ENCODE data around the gene RAB11FIP4. TPM values are rescaled to one million over a fixed set of nuclear protein-coding genes. Genes with fewer than 3 reads are reported as not detected.

RAB11FIP4 gene
- total and polyA plus RNA-seq, 2 donors (not counting 1 experiment from before 2014, with no cell fraction given): 17.0 to 70.5 TPM

- H3K4me3 ChIP-seq (ENCODE audit: control extremely low read depth in 1 of 5, extremely low read depth in 1 of 5, insufficient read depth in 1 of 5, low read depth in 2 of 5, low read length in 4 of 5): no peak overlapping the region
- Mint-ChIP-seq H3K27ac (no peak overlapping the region), H3K9me3 (ENCODE audit: insufficient read depth) (no peaks in the 10 kb centered on the region), H3K4me1 (no peaks in the 10 kb centered on the region), H3K27me3 (no peaks in the 10 kb centered on the region), H3K4me3 (no peak overlapping the region)
- H3K4me2 ChIP-seq (replicated peaks; ENCODE audit: low read depth, low read length, poor library complexity, severe bottlenecking): no peak overlapping the region
- TF ChIP-seq, protein P1, sequence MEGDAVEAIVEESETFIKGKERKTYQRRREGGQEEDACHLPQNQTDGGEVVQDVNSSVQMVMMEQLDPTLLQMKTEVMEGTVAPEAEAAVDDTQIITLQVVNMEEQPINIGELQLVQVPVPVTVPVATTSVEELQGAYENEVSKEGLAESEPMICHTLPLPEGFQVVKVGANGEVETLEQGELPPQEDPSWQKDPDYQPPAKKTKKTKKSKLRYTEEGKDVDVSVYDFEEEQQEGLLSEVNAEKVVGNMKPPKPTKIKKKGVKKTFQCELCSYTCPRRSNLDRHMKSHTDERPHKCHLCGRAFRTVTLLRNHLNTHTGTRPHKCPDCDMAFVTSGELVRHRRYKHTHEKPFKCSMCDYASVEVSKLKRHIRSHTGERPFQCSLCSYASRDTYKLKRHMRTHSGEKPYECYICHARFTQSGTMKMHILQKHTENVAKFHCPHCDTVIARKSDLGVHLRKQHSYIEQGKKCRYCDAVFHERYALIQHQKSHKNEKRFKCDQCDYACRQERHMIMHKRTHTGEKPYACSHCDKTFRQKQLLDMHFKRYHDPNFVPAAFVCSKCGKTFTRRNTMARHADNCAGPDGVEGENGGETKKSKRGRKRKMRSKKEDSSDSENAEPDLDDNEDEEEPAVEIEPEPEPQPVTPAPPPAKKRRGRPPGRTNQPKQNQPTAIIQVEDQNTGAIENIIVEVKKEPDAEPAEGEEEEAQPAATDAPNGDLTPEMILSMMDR (IDR thresholded peaks at IDR 0.05): no peak
- no peak for TF ChIP-seq EZH2 (IDR thresholded peaks at IDR 0.05; ENCODE audit: borderline replicate concordance, insufficient read depth, low read depth, low read length, poor library complexity, severe bottlenecking)
- no peaks in the 10 kb centered on the region for H3K27me3 ChIP-seq (replicated peaks in 1 of 4; ENCODE audit: control extremely low read depth in 1 of 4, control insufficient read depth in 3 of 4, insufficient read depth in 4 of 4, low read length in 3 of 4)
- H3K36me3 ChIP-seq (replicated peaks in 1 of 2; ENCODE audit: control extremely low read depth in 1 of 2, control insufficient read depth in 1 of 2, extremely low read depth in 1 of 2, insufficient read depth in 2 of 2, low read length in 1 of 2): peaks cover 4 to 26% of the 10 kb centered on the region in 2 experiments
- no CpG with 5 or more reads among the region's 2 CpGs for WGBS (ENCODE audit: insufficient coverage)
- CTCF ChIA-PET: interaction anchor here (0.8 kb wide), 1 partner anchor 16 kb away, joined by 3 read pairs; no protein-coding TSS in a partner anchor
- no peak for DNase-seq
- no peak overlapping the region for H3K9ac ChIP-seq (ENCODE audit: low read length)
- POLR2A ChIA-PET: no interaction called here
- intact Hi-C loops (cut with micrococcal nuclease): no loop called here
- H2AFZ ChIP-seq (ENCODE audit: insufficient read depth, low read depth, low read length, poor library complexity, severe bottlenecking): no peak overlapping the region
- no peaks in the 10 kb centered on the region for H3K9me3 ChIP-seq (ENCODE audit: control extremely low read depth in 1 of 3, control insufficient read depth in 2 of 3, insufficient read depth in 1 of 3, low read length in 2 of 3)
- no peaks in the 10 kb centered on the region for H4K20me1 ChIP-seq (ENCODE audit: control insufficient read depth, insufficient read depth, low read length, poor library complexity, severe bottlenecking)
- H3K79me2 ChIP-seq (ENCODE audit: control insufficient read depth, insufficient read depth, low read length): no peaks in the 10 kb centered on the region
- ATAC-seq (ENCODE audit: low read depth): no peak
- H3K27ac ChIP-seq (ENCODE audit: low read length in 2 of 2): no peak overlapping the region
- no peaks in the 10 kb centered on the region for H3K4me1 ChIP-seq (ENCODE audit: control insufficient read depth in 2 of 2, insufficient read depth in 2 of 2, low read length in 2 of 2)
Observed at GRCh38 chr17:31357091-31357490, 34.4 kb upstream of the RAB11FIP4 start.

- no CpG with 5 or more reads among the region's 3 CpGs for WGBS (ENCODE audit: insufficient coverage)
- intact Hi-C loops (cut with micrococcal nuclease): no loop called here
- no peak overlapping the region for H3K9ac ChIP-seq (ENCODE audit: low read length)
- CTCF ChIA-PET: interaction anchor here (0.8 kb wide), 1 partner anchor 15 kb away, joined by 3 read pairs; no protein-coding TSS in a partner anchor
- DNase-seq (no peak), ATAC-seq (ENCODE audit: low read depth) (no peak)
- no peaks in the 10 kb centered on the region for H3K4me1 ChIP-seq (ENCODE audit: control insufficient read depth in 2 of 2, insufficient read depth in 2 of 2, low read length in 2 of 2)
- TF ChIP-seq EZH2 (IDR thresholded peaks at IDR 0.05; ENCODE audit: borderline replicate concordance, insufficient read depth, low read depth, low read length, poor library complexity, severe bottlenecking): no peak
- TF ChIP-seq, protein P1 (IDR thresholded peaks at IDR 0.05): no peak
- H3K27ac Mint-ChIP-seq: no peak overlapping the region
- no peak overlapping the region for H3K4me3 ChIP-seq (ENCODE audit: control extremely low read depth in 1 of 5, extremely low read depth in 1 of 5, insufficient read depth in 1 of 5, low read depth in 2 of 5, low read length in 4 of 5)
- H3K4me1 Mint-ChIP-seq: no peaks in the 10 kb centered on the region
- no peaks in the 10 kb centered on the region for H3K27me3 ChIP-seq (replicated peaks in 1 of 4; ENCODE audit: control extremely low read depth in 1 of 4, control insufficient read depth in 3 of 4, insufficient read depth in 4 of 4, low read length in 3 of 4)
- H3K27me3 Mint-ChIP-seq: no peaks in the 10 kb centered on the region
- H3K4me2 ChIP-seq (replicated peaks; ENCODE audit: low read depth, low read length, poor library complexity, severe bottlenecking): no peak overlapping the region
- H2AFZ ChIP-seq (ENCODE audit: insufficient read depth, low read depth, low read length, poor library complexity, severe bottlenecking): no peak overlapping the region
- POLR2A ChIA-PET: no interaction called here
- no peaks in the 10 kb centered on the region for H4K20me1 ChIP-seq (ENCODE audit: control insufficient read depth, insufficient read depth, low read length, poor library complexity, severe bottlenecking)
- no peaks in the 10 kb centered on the region for H3K9me3 Mint-ChIP-seq (ENCODE audit: insufficient read depth)
- H3K36me3 ChIP-seq (replicated peaks in 1 of 2; ENCODE audit: control extremely low read depth in 1 of 2, control insufficient read depth in 1 of 2, extremely low read depth in 1 of 2, insufficient read depth in 2 of 2, low read length in 1 of 2): peaks cover 4 to 21% of the 10 kb centered on the region in 2 experiments
- H3K27ac ChIP-seq (ENCODE audit: low read length in 2 of 2): no peak overlapping the region
- no peaks in the 10 kb centered on the region for H3K9me3 ChIP-seq (ENCODE audit: control extremely low read depth in 1 of 3, control insufficient read depth in 2 of 3, insufficient read depth in 1 of 3, low read length in 2 of 3)
- H3K79me2 ChIP-seq (ENCODE audit: control insufficient read depth, insufficient read depth, low read length): no peaks in the 10 kb centered on the region
- H3K4me3 Mint-ChIP-seq: no peak overlapping the region
Observed at GRCh38 chr17:31357839-31358394, 33.6 kb upstream of the RAB11FIP4 start.
